Medulla oblongata (tissue), 1 donor: Measurements from ENCODE around the gene AAK1.
A peak's percentile ranks its signal among the peaks of the same experiment; 100 is the strongest.

Experiments
- DNase-seq: peaks from one replicate; pipeline ENCODE4 v3.0.0-alpha.2; 2015; ENCODE audit errors: extremely low spot score

The AAK1 gene

DNA sequence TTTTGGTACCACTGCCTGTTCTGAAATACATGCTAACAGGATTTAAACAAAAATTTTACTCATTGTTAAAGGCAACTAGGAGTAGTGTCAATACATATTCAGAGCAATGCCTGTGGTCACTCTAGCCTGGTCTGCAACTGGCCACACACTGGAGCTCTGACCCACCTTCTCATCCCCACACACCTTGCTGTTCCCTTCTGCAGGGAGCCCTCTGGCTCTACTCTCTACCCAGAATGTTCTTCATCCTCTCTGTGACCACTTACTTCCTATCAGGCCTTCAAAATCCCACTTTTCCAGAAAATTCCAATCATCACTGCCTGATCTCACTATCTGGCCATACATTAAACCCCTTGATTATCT is 104.0 kb downstream of the AAK1 start:
- DNase-seq, result no peak

DNA sequence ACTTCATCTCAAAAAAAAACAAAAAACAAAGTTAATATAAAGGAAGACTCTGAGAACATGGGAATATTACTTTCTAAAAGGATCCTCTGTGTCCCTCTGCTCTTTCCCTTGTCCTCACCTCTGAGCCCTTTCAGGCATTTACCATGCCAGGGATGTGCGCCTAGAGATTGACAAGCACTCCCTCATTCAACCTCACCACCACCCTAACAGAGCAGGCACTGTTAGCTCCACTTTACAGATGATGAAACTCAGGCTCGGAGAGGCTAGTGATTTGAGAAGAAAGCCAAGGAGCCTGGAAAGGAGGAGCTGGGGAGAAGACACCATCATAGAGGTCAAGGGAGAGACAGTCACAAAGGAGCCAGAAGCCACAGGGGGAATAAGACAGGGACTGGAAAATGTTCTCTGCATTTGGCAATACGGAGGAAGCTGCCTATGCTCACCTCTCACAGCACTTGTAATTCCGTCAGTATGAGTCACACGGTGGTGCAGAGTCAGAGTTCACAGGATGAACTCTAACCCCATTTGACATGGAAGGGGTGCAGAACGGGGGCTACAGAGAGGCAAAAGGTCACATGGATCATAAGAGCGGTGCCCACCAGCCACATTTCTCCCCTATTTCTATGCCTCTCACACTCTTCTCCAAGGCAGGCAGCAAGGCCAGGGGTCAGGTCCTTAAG is 104.5 kb downstream of the AAK1 start:
- DNase-seq, result no peak

GRCh38 chr2:69538249-69538648 is 105.3 kb downstream of the AAK1 start:
- no peak for DNase-seq

DNA sequence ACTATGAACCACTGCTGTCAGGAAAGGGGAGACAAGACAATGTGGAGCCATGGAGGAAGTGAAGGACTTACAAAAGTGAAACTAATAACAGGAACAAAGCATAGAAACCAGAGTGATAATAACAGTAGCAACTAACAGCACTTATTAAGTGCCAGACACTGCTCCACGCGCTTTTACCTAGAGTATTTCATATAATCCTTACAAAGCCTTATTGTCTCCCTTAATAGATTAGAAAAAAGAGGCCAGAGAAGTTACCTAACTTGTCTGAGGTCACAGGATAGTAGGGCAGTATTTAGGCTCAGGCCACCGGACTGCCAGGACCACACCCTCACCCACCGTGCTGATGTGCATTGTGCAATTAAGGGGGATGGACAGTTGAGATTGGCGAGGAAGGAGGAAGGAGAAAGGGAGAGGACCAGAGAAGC is 107.7 kb downstream of the AAK1 start:
- no peak for DNase-seq

DNA sequence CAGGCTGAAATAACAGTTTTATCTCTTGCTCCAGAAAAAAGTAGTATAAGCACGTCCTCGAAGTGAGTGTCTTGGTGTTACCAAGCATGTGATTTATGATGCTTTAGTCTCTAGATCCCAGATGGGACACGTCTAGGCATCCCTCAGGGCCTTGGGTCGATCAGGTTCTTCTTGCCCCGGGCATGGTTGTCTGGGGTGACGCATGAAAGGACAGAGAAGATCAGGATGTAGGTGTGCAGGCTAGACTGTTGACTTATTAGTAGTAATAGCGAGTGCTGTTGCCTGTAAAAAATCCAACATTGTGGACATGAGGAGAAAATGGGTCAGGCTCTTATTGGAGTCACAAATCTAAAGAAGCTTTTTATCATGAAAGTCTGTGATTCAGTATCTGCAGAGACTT is 112.4 kb downstream of the AAK1 start:
- no peak for DNase-seq

DNA sequence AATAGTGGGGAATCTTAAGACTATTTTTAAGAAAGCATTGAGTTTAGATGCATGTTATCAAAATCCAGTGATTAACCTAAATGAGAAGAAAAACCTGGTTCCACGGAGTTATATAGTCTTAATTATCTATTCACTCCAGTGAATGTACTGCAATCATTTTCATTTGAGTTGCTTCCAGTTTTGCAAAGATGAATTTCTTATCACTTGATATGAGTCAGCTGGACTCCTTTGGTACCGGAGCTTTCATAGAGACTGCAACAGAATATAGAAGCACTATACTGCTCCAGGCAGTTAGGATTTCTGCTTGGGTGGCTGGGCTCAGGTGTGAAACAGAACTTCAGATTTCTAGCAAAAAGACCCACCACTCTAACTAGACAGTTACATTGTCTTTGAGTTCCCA is 114.1 kb downstream of the AAK1 start:
- no peak for DNase-seq

DNA sequence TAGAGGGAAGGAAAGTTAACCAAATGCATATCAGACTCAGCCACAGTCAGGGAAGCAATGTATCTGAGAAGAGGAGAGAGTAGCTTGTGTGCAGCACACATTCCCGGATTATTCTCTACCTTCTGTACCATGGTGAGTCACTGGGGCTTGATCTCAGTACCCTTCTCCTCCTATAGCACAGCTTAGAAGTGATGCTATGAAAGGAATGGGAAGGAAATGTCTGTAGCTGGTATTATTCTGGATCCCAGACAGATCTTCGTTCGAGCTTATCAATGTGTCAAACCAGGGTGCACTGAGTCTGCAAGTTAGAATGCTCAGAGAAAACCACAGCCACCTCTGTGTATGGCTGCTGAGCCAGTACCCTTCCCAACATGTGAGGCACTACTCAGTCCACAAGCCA is 118.3 kb downstream of the AAK1 start:
- DNase-seq, result no peak

- no peak for DNase-seq
Observed at GRCh38 chr2:69524799-69525198, 118.7 kb downstream of the AAK1 start.

GRCh38 chr2:69521747-69522146 is 121.8 kb downstream of the AAK1 start:
- no peak for DNase-seq

DNA sequence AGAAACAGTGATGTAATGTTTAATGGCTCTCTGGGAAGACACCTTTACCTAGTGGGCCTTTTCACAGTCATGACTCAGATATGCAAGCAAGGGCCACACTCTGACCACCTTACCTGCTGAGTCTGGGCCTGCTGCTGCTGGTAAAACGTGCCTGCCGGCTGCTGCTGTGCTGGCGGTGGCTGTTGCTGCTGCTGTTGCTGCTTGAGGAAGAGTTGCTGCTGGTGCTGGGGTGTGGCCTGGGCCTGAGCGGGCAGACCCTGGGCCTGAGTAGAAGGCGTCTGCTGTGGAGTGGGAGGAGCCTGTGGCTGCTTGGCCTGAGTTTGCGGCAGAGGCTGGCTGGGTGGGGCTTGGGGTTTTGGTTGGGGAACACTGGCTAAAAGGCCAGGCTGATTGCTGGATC is 124.7 kb downstream of the AAK1 start:
- no peak for DNase-seq

DNA sequence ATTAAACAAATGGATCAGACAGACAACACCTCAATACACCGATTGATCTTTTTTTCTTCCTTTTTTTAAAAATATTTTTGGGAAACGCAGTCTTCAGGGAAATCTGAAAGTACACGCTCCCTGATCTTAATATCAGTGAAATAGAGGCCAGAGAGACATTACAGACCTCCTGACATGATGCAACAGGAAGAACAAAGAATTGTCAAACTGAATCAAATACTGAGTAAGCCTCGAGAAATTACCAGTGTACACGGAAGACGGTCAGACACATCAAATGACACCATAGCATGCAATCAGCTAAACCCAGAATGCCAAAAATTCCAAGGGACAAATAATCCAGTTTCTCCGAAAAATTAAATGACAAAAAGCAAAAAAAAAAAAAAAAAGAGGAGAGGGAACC is 126.1 kb downstream of the AAK1 start:
- DNase-seq, result no peak

GRCh38 chr2:69514819-69515218 is 128.7 kb downstream of the AAK1 start:
- DNase-seq, result no peak

GRCh38 chr2:69514406-69514805 is 129.1 kb downstream of the AAK1 start:
- DNase-seq, result peak; percentile 78

DNA sequence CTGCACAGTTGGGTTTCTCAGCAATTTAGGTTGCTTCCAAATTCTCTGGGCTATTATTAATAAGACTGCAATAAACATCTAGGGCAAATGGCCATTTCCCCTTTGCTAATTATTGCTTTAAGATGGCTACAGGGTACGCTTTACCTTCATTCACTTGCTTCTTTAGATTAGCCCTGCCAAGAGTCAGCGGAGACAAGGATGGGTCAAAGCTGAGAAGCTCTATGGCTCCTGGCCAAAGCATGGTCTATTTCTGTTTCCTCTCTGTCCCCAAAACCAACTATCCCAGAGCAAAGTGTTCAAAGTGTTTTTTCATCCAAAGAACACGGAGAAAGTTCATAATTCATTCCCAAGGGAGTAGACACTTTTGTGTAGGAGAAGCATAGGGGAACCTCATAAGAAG is 131.1 kb downstream of the AAK1 start:
- no peak for DNase-seq

DNA sequence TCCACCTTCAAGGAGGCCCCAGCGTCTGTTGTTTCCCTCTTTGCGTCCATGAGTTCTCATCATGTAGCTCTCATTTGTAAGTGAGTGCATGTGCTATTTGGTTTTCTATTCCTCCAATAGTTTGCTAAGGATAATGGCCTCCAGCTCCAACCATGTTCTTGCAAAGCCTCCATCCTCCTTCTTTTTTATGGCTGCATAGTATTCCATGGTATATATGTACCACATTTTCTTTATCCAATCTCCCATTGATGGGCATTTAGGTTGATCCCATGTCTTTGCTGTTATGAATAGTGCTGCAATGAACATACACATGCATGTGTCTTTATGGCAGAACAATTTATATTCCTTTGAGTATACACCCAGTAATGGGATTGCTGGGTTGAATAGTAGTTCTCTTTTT is 133.3 kb downstream of the AAK1 start:
- no peak for DNase-seq

- no peak for DNase-seq
Observed at GRCh38 chr2:69509750-69510140, 133.8 kb downstream of the AAK1 start.

- DNase-seq, result peak; percentile 72
Observed at GRCh38 chr2:69509011-69509749, 134.4 kb downstream of the AAK1 start.

DNA sequence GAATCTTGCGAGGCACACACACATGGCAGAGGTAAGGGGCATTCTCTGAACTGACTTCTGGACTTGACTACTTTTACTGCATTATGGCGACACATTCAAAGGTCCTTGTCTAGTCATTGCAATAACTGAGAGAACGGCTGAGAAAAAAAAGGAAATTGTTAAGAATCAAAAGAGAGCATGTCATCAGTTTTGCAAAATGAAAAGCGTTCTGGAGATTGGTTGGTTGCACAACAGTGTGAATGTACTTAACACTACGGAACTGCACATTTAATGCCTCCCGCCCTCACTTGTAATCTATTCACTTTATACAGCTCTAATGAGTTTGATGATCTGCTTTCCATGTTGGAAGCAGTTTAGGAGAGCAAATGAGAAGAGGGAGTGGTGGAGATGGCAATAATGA is 137.8 kb downstream of the AAK1 start:
- no peak for DNase-seq

GRCh38 chr2:69501301-69501700 is 142.2 kb downstream of the AAK1 start:
- DNase-seq, result no peak

DNA sequence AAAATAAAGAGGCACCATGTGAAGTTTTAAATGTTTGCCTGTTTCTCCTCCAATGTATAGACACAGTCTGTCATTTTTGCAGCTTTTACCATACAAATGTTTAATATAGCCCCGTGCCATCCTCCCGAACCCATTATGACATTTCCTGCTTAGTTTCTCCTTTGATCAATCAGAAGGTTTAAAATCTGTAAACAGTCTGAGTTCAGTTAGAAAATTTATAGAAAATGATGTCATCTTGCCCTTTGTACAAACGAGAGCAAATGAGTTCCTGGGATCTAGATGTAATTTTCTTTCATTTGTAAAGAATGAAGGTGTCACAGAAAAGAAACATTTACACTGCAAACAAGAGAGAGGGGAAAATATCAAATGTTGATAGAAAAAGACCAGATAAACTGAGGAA is 143.6 kb downstream of the AAK1 start:
- no peak for DNase-seq

DNA sequence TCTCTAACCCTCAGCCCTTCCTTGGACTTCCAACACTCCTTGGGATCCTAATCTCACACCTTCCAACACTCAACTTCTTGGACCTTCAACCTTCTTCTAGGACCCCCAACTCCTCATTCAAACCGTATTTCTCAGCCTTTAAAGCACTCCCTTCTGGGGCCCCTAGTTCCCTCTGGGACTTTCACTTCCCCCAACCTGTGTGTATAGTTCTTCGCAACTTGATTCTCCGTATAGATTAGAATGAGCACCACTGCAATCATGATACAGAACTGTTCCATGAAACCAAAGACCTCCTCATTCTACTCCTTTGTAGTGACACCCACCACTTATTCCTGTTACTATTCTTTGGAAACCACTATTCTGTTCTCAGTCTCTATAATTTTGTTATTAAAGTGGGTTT is 144.3 kb downstream of the AAK1 start:
- DNase-seq, result peak; percentile 41

DNA sequence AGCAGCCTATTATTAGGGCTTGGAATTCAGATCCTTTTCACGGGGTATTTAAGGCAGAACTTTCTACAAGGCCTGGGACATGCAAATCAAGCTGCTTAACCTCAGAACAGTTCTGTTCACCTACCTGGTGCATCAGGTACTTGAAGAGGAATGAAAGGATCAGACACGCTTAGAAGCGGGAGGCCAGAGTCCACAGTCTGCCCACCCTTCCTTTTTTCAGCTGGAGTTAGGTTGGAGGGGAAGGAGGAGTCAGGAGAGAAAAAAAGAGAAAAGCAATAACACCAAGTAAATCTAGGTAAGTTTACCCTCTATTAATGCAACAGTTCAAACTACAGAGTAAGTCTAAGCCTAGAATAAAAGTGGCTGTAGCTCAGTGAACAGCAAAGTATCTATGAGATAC is 147.7 kb downstream of the AAK1 start:
- no peak for DNase-seq

DNA sequence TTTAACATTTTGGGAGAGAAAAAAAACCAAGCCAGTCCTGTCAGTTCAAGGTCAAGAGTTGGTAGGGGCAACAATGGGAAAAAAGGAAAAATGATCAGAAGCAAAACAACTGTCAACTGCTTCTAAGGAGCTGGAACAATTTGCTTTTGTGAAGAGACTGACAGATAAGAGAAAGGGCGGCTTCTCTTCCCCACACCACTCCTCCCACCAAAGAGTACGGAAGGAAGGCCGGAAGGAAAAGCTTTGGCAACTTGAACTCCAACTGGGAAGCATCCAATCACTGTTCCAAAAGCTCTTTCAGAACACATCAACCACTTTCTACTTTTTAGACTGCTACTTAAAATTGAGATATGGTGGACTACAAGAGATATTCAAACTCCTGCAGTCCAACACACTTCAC is 148.5 kb downstream of the AAK1 start:
- DNase-seq, result no peak

- DNase-seq, result no peak
Observed at GRCh38 chr2:69494126-69494525, 149.4 kb downstream of the AAK1 start.
